ENCODE measurements around the gene TPO.

DNA sequence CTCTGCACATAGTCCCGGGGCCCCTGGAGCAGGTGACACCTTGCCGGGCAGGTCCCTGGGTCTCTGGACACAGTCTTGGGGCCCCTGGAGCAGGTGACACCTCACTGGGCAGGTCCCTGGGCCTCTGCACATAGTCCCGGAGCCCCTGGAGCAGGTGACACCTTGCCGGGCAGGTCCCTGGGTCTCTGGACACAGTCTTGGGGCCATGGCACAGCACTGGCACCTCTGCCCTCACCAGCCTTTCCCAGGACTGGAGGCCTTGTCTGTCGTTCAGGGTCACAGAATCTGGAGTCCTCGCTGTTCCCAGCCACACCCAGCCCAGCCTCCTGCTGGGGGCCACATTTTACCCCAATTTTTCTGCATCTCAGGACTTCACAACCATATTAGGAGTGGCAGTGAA, 2.2 kb downstream of the TPO start:
- TF ChIP-seq, protein P1, sequence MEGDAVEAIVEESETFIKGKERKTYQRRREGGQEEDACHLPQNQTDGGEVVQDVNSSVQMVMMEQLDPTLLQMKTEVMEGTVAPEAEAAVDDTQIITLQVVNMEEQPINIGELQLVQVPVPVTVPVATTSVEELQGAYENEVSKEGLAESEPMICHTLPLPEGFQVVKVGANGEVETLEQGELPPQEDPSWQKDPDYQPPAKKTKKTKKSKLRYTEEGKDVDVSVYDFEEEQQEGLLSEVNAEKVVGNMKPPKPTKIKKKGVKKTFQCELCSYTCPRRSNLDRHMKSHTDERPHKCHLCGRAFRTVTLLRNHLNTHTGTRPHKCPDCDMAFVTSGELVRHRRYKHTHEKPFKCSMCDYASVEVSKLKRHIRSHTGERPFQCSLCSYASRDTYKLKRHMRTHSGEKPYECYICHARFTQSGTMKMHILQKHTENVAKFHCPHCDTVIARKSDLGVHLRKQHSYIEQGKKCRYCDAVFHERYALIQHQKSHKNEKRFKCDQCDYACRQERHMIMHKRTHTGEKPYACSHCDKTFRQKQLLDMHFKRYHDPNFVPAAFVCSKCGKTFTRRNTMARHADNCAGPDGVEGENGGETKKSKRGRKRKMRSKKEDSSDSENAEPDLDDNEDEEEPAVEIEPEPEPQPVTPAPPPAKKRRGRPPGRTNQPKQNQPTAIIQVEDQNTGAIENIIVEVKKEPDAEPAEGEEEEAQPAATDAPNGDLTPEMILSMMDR (IDR thresholded peaks at IDR 0.05): no peak
- TF ChIP-seq POLR2A (IDR thresholded peaks at IDR 0.05): peak in 1 of 2 donors; percentile 34

Measured in thyroid gland (tissue), 4 donors.